ENCODE results near the gene MRPL48. TPM values are rescaled to one million over a fixed set of nuclear protein-coding genes. Genes with fewer than 3 reads are reported as not detected.

MRPL48 gene
- polyA plus RNA-seq, 1 of the 3 experiments (the other 2 are of a cell fraction): 29.2 TPM

- TF ChIP-seq USF2 (IDR thresholded peaks at IDR 0.05; ENCODE audit: borderline replicate concordance, low read depth, low read length) (no peak), RFX5 (IDR thresholded peaks at IDR 0.05; ENCODE audit: low read length) (no peak), MXI1 (IDR thresholded peaks at IDR 0.05; ENCODE audit: low read depth, low read length) (no peak), JUND (IDR thresholded peaks at IDR 0.05) (no peak), RCOR1 (IDR thresholded peaks at IDR 0.05; ENCODE audit: low read length) (no peak)
Measured at GRCh38 chr11:73752903-73753302, 34.8 kb upstream of the MRPL48 start (continued).

GRCh38 chr11:73753938-73754337, 33.7 kb upstream of the MRPL48 start:
- peaks cover 99% of the 10 kb centered on the region for H3K79me2 ChIP-seq (ENCODE audit: insufficient read depth)
- H3K9me3 ChIP-seq: no peaks in the 10 kb centered on the region
- DNase-seq: no peak
- no peak overlapping the region for H2AFZ ChIP-seq (ENCODE audit: low read depth)
- CTCF ChIA-PET: no interaction called here
- H3K36me3 ChIP-seq (replicated peaks in 1 of 2; ENCODE audit: control insufficient read depth in 1 of 2, insufficient read depth in 2 of 2, low read length in 1 of 2): no peaks in the 10 kb centered on the region
- H3K4me2 ChIP-seq: no peak overlapping the region
- no peak overlapping the region for H3K4me3 ChIP-seq (ENCODE audit: low read depth in 2 of 2, low read length in 1 of 2)
- peaks cover 93% of the 10 kb centered on the region for H4K20me1 ChIP-seq (ENCODE audit: insufficient read depth)
- no peak overlapping the region for H3K9ac ChIP-seq
- peaks cover 4 to 13% of the 10 kb centered on the region in 2 experiments; a peak in 2 of 4 replicates for H3K4me1 ChIP-seq (ENCODE audit: control insufficient read depth in 1 of 2, insufficient read depth in 2 of 2, low read depth in 1 of 2, low read length in 1 of 2)
- 95% methylated on average over 1 of the region's 1 CpG for WGBS (ENCODE audit: low lambda C conversion rate)
- TF ChIP-seq NFIC (IDR thresholded peaks at IDR 0.05; ENCODE audit: borderline replicate concordance): no peak
- TF ChIP-seq MXI1 (IDR thresholded peaks at IDR 0.05; ENCODE audit: low read depth, low read length): no peak
- no peak for TF ChIP-seq USF1 (IDR thresholded peaks at IDR 0.05; ENCODE audit: borderline replicate concordance, low read depth)
- TF ChIP-seq GATA2 (CRISPR knock-in tag; IDR thresholded peaks at IDR 0.05): no peak
- TF ChIP-seq MEF2A (IDR thresholded peaks at IDR 0.05; ENCODE audit: borderline replicate concordance, low read depth): no peak
- TF ChIP-seq CHD2 (IDR thresholded peaks at IDR 0.05; ENCODE audit: low read length, partially characterized antibody): no peak
- no peak for TF ChIP-seq YY1 (IDR thresholded peaks at IDR 0.05; ENCODE audit: low read depth)
- no peak for TF ChIP-seq ZBTB33 (IDR thresholded peaks at IDR 0.05; ENCODE audit: borderline replicate concordance, low read depth)
- TF ChIP-seq ELF1 (IDR thresholded peaks at IDR 0.05): no peak
- TF ChIP-seq FOXJ3 (CRISPR knock-in tag; IDR thresholded peaks at IDR 0.05): no peak
- no peak for TF ChIP-seq FOSL2 (IDR thresholded peaks at IDR 0.05; ENCODE audit: borderline replicate concordance, low read depth)
- no peak for TF ChIP-seq TCF12 (IDR thresholded peaks at IDR 0.05)
- no peak for TF ChIP-seq RXRA (IDR thresholded peaks at IDR 0.05; ENCODE audit: borderline replicate concordance, low read depth)
- no peak for TF ChIP-seq POLR2AphosphoS5 (IDR thresholded peaks at IDR 0.05; ENCODE audit: low read depth, low read length)
- no peak for TF ChIP-seq FOXM1 (IDR thresholded peaks at IDR 0.05; ENCODE audit: low read depth)
- TF ChIP-seq GABPA (IDR thresholded peaks at IDR 0.05; ENCODE audit: low read depth): no peak
- no peak for TF ChIP-seq SMC3 (IDR thresholded peaks at IDR 0.05; ENCODE audit: low read depth, low read length)
- no peak for TF ChIP-seq RAD21 (IDR thresholded peaks at IDR 0.05; ENCODE audit: low read length)
- no peak for TF ChIP-seq IRF3 (IDR thresholded peaks at IDR 0.05; ENCODE audit: low read depth, low read length)
- no peaks in the 10 kb centered on the region for H3K9me2 ChIP-seq
- H3K27ac ChIP-seq (ENCODE audit: low read depth in 2 of 2, low read length in 1 of 2): no peak overlapping the region
- H3F3A ChIP-seq (replicated peaks; ENCODE audit: insufficient read depth): peaks cover 2% of the 10 kb centered on the region
- no peaks in the 10 kb centered on the region for H3K27me3 ChIP-seq (ENCODE audit: insufficient read depth)
- POLR2A ChIA-PET: no interaction called here
